SK-N-SH (cell line): Measurements from ENCODE around the gene PRKCA.

ENCODE experiments used
- CTCF ChIP-seq: fragments of 200-600 bp; sonication (generic); IDR thresholded peaks from 2 replicates; pipeline ENCODE4 v1.6.1; 2017; ENCODE audit warnings: antibody characterized with exemption, mild to moderate bottlenecking, moderate library complexity
- MAX ChIP-seq: IDR thresholded peaks from 2 replicates; pipeline ENCODE4 v1.4.0; 2012; ENCODE audit warnings: low read depth
- NFIC ChIP-seq: IDR thresholded peaks from 2 replicates; pipeline ENCODE4 v1.4.0; 2012; ENCODE audit warnings: borderline replicate concordance
- TEAD4 ChIP-seq: IDR thresholded peaks from 2 replicates; pipeline ENCODE4 v1.4.0; 2012; ENCODE audit warnings: mild to moderate bottlenecking, borderline replicate concordance; ENCODE audit not compliant: insufficient read depth
- USF2 ChIP-seq: fragments of 150-350 bp; IDR thresholded peaks from 2 replicates; pipeline ENCODE4 v1.6.1; 2017; ENCODE audit warnings: antibody characterized with exemption, low read length, low read depth, borderline replicate concordance

GRCh38 chr17:66781135-66781534 lies 478.7 kb downstream of the PRKCA start:
- TF ChIP-seq NFIC (no peak), USF2 (no peak), TEAD4 (no peak), MAX (no peak), CTCF (no peak)
